Measurements from ENCODE around the gene LRRC8A.

LRRC8A gene

GRCh38 chr9:128910906-128911305 is 29.0 kb downstream of the LRRC8A start:
- no peaks in the 10 kb centered on the region for H4K20me1 ChIP-seq (ENCODE audit: insufficient read depth, low read length)
- H3K4me3 ChIP-seq (ENCODE audit: low read depth, low read length, poor library complexity, severe bottlenecking): no peak overlapping the region
- H3K4me1 ChIP-seq (ENCODE audit: insufficient read depth, low read length, severe bottlenecking): no peaks in the 10 kb centered on the region
- no peak overlapping the region for H3K27ac ChIP-seq (ENCODE audit: low read depth, low read length, poor library complexity, severe bottlenecking)
- H3K9me3 ChIP-seq (ENCODE audit: low read length): no peaks in the 10 kb centered on the region
- no peak overlapping the region for H3K4me2 ChIP-seq (ENCODE audit: low read length)
- H3K9ac ChIP-seq (ENCODE audit: low read length): no peak overlapping the region
- peaks cover 33% of the 10 kb centered on the region for H3K36me3 ChIP-seq (ENCODE audit: insufficient read depth, low read length)
- H2AFZ ChIP-seq (ENCODE audit: low read length): no peak overlapping the region
- no peaks in the 10 kb centered on the region for H3F3A ChIP-seq (ENCODE audit: insufficient read depth, low read length)
- no peaks in the 10 kb centered on the region for H3K79me2 ChIP-seq (ENCODE audit: insufficient read depth, low read length)
- no peaks in the 10 kb centered on the region for H3K9me2 ChIP-seq (ENCODE audit: low read depth, low read length)
- H3K27me3 ChIP-seq (ENCODE audit: insufficient read depth, low read length): no peaks in the 10 kb centered on the region
- no peak for TF ChIP-seq CTCF (IDR thresholded peaks at IDR 0.05; ENCODE audit: low read length)
- TF ChIP-seq EZH2 (IDR thresholded peaks at IDR 0.05; ENCODE audit: borderline replicate concordance, low read length): no peak

DNA sequence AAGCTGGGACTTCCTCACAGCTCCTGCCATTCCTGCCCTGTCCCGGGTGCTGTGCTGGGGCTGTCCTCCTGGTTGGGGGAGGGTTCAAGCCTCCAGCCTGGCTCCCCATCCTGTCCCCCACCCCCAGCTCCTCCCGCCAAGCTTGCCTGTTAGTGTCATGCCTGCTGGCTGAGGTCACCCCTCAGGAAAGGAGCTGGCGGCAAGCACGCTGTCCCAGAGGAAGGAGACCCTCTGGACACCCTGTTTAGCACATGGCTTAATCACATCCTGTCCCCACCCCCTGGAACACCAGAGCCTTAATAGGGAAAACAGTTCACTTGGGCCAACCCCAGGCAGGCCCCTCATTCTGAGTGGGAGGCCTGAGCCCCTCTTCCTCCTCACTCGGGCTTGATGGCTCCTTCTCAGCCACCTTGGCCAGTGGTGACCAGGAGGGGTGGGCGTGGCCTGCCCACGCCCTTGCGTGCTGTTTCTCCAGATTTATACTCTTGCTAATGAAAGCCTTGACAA is 29.6 kb downstream of the LRRC8A start:
- H3K9me3 ChIP-seq (ENCODE audit: low read length): no peaks in the 10 kb centered on the region
- H3K4me1 ChIP-seq (ENCODE audit: insufficient read depth, low read length, severe bottlenecking): no peaks in the 10 kb centered on the region
- H3K27ac ChIP-seq (ENCODE audit: low read depth, low read length, poor library complexity, severe bottlenecking): no peak overlapping the region
- H3F3A ChIP-seq (ENCODE audit: insufficient read depth, low read length): no peaks in the 10 kb centered on the region
- H4K20me1 ChIP-seq (ENCODE audit: insufficient read depth, low read length): no peaks in the 10 kb centered on the region
- peaks cover 38% of the 10 kb centered on the region for H3K36me3 ChIP-seq (ENCODE audit: insufficient read depth, low read length)
- H3K4me3 ChIP-seq (ENCODE audit: low read depth, low read length, poor library complexity, severe bottlenecking): no peak overlapping the region
- no peaks in the 10 kb centered on the region for H3K27me3 ChIP-seq (ENCODE audit: insufficient read depth, low read length)
- TF ChIP-seq CTCF (IDR thresholded peaks at IDR 0.05; ENCODE audit: low read length) (no peak), EZH2 (IDR thresholded peaks at IDR 0.05; ENCODE audit: borderline replicate concordance, low read length) (no peak)
- no peaks in the 10 kb centered on the region for H3K9me2 ChIP-seq (ENCODE audit: low read depth, low read length)
- no peaks in the 10 kb centered on the region for H3K79me2 ChIP-seq (ENCODE audit: insufficient read depth, low read length)
- H2AFZ ChIP-seq (ENCODE audit: low read length): no peak overlapping the region
- H3K9ac ChIP-seq (ENCODE audit: low read length): no peak overlapping the region
- H3K4me2 ChIP-seq (ENCODE audit: low read length): no peak overlapping the region

- Histone ChIP-seq H3K4me2 (ENCODE audit: low read length) (no peak overlapping the region), H3F3A (ENCODE audit: insufficient read depth, low read length) (no peaks in the 10 kb centered on the region), H3K9me3 (ENCODE audit: low read length) (no peaks in the 10 kb centered on the region), H3K9ac (ENCODE audit: low read length) (no peak overlapping the region), H3K79me2 (ENCODE audit: insufficient read depth, low read length) (no peaks in the 10 kb centered on the region), H3K9me2 (ENCODE audit: low read depth, low read length) (no peaks in the 10 kb centered on the region), H3K36me3 (ENCODE audit: insufficient read depth, low read length) (peaks cover 34% of the 10 kb centered on the region), H4K20me1 (ENCODE audit: insufficient read depth, low read length) (no peaks in the 10 kb centered on the region), H2AFZ (ENCODE audit: low read length) (no peak overlapping the region), H3K4me1 (ENCODE audit: insufficient read depth, low read length, severe bottlenecking) (no peaks in the 10 kb centered on the region), H3K4me3 (ENCODE audit: low read depth, low read length, poor library complexity, severe bottlenecking) (no peak overlapping the region), H3K27ac (ENCODE audit: low read depth, low read length, poor library complexity, severe bottlenecking) (no peak overlapping the region), H3K27me3 (ENCODE audit: insufficient read depth, low read length) (no peaks in the 10 kb centered on the region)
- TF ChIP-seq CTCF (IDR thresholded peaks at IDR 0.05; ENCODE audit: low read length): no peak
- no peak for TF ChIP-seq EZH2 (IDR thresholded peaks at IDR 0.05; ENCODE audit: borderline replicate concordance, low read length)
Measured at GRCh38 chr9:128912270-128912853, 30.4 kb downstream of the LRRC8A start.
